Upper lobe of right lung (tissue), 1 donor: ENCODE measurements around the gene NAGA. TPM values are rescaled to one million over a fixed set of nuclear protein-coding genes. Genes with fewer than 3 reads are reported as not detected.
A peak's percentile ranks its signal among the peaks of the same experiment; 100 is the strongest.

Experiments
- ATAC-seq: fragments of 200-7000 bp; cut with Tn5 transposase; one replicate; pipeline ENCODE4 v1.9.1; 2020; ENCODE audit warnings: mild to moderate bottlenecking, moderate library complexity
- DNase-seq: peaks from one replicate; pipeline ENCODE4 v3.0.0-alpha.2; 2020
- H3K27ac ChIP-seq: fragments of 200-600 bp; one replicate; pipeline ENCODE4 v1.8.0; 2022
- H3K27me3 ChIP-seq: fragments of 200-600 bp; one replicate; pipeline ENCODE4 v1.8.0; 2022; ENCODE audit warnings: mild to moderate bottlenecking
- H3K36me3 ChIP-seq: fragments of 200-600 bp; one replicate; pipeline ENCODE4 v1.8.0; 2022
- H3K4me1 ChIP-seq: fragments of 200-600 bp; one replicate; pipeline ENCODE4 v1.8.0; 2022
- H3K4me3 ChIP-seq: fragments of 200-600 bp; one replicate; pipeline ENCODE4 v1.8.0; 2022; ENCODE audit warnings: mild to moderate bottlenecking
- H3K9me3 ChIP-seq: fragments of 200-600 bp; one replicate; pipeline ENCODE4 v1.8.0; 2022
- CTCF ChIP-seq: fragments of 200-600 bp; IDR thresholded peaks from one replicate; pipeline ENCODE4 v1.8.0; 2022; ENCODE audit warnings: antibody characterized with exemption
- intact Hi-C: fragments of 100-400 bp; cut with DNase I; formaldehyde crosslinking; loops from one replicate; pipeline ENCODE4 v1.11.0; 2022
- total RNA-seq: library from RNA; stranded (reverse); fragmentation: NEBNext Ultra II Directional; extraction: Animal tissue kit (Norgen Biotek cat#: 25700); gene quantifications from one replicate; pipeline ENCODE4 v1.2.1, GENCODE V29; 2021
- donor health status: DM: no; HTN: yes; CAD: no; lungs with severe emphysema.

The NAGA gene
- total RNA-seq, 1 donor from 2014 or later = 28.6 TPM

- intact Hi-C loops = no loop called here
- DNase-seq (no peak), ATAC-seq (no peak)
- Histone ChIP-seq H3K27ac (no peak overlapping the region), H3K9me3 (no peaks in the 10 kb centered on the region), H3K4me1 (peaks cover 39% of the 10 kb centered on the region), H3K4me3 (no peak overlapping the region), H3K36me3 (peaks cover 6% of the 10 kb centered on the region), H3K27me3 (no peaks in the 10 kb centered on the region)
- no peak for TF ChIP-seq CTCF
Measured at GRCh38 chr22:42077486-42078125, 7.0 kb upstream of the NAGA start.

DNA sequence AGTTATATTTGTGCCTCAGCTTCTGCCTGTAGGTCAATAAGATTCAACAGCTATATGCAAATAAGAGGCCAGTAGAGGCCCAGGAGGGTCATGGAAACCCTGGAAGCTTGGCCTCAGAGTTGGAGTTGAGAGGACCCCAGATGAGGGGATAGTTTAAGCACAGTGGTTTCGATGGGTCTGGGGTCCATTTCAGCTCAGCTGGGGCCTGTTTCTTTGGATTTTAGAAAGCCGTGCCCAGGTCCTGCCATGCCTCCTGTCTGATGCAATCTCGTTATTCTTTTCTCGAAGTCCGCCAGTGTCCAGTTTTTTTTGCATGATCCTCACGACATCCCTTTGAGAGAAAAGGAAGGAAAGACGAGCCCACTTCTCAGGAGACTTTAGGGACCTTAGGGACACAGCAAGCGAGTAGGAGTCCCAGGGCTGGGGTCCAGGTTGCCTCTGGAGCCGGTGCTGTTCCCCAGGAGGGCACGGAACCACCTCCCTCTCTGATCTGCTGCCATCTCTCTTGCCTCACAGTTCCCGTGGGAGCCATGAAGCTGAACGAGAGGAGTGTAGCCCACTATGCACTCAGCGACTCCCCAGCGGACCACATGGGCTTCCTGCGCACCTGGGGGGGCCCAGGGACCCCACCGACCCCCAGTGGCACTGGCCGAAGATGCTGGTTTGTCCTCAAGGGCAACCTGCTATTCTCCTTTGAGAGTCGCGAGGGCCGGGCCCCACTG, 6.3 kb upstream of the NAGA start:
- peaks cover 39% of the 10 kb centered on the region for H3K4me1 ChIP-seq
- H3K4me3 ChIP-seq = no peak overlapping the region

DNA sequence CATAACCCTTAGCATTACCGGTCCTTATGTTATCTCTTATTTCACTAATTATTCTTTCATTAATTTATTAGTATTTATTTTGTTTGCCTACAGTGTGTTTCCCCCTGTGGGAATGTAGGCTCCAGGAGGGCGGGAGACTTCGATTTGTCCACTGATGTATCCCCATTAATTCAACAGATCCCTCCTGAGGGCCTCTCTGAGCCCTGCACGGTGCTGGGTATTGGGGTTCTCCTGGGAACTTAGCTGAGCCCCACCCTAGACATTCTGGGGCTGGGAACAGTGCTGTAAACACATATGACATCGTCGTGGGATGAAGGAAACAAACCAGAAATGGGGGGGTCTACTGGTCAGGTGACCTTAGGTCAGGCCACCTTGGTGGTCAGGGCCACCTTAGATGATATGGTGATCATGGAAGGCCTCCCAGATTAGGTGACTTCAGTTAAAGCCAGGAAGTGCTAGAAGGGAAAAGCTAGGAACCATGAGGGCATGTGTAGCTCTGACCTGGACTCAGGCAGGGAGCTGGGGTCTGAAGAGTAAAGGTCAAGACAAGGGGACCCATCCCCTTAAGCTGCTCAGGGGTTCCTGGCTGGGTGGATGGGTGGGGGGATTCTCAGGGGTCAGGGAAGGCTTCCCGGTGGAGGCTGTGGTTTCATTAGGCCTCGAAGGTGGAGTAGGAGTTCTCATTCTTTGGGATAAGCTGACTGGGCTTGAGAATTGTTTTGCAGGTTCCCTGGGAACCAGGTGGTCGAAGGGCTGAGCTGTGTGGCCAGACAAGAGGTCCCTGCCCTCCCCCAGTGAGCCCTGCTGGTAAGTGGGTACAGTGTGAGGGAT, 4.4 kb upstream of the NAGA start:
- intact Hi-C loops = no loop called here
- Histone ChIP-seq H3K27ac (peak overlapping the region; percentile 90), H3K4me1 (peaks cover 41% of the 10 kb centered on the region), H3K4me3 (peak overlapping the region; percentile 65), H3K36me3 (no peaks in the 10 kb centered on the region), H3K9me3 (no peaks in the 10 kb centered on the region), H3K27me3 (no peaks in the 10 kb centered on the region)
- no peak for TF ChIP-seq CTCF
- DNase-seq (no peak), ATAC-seq (no peak)

More for the DNA sequence above, 6.3 kb upstream of the NAGA start:
- H3K36me3 ChIP-seq = no peaks in the 10 kb centered on the region
- no peak overlapping the region for H3K27ac ChIP-seq
- intact Hi-C loops = no loop called here
- TF ChIP-seq CTCF = no peak
- ATAC-seq (no peak), DNase-seq (no peak)
- H3K27me3 ChIP-seq = no peaks in the 10 kb centered on the region
- no peaks in the 10 kb centered on the region for H3K9me3 ChIP-seq

DNA sequence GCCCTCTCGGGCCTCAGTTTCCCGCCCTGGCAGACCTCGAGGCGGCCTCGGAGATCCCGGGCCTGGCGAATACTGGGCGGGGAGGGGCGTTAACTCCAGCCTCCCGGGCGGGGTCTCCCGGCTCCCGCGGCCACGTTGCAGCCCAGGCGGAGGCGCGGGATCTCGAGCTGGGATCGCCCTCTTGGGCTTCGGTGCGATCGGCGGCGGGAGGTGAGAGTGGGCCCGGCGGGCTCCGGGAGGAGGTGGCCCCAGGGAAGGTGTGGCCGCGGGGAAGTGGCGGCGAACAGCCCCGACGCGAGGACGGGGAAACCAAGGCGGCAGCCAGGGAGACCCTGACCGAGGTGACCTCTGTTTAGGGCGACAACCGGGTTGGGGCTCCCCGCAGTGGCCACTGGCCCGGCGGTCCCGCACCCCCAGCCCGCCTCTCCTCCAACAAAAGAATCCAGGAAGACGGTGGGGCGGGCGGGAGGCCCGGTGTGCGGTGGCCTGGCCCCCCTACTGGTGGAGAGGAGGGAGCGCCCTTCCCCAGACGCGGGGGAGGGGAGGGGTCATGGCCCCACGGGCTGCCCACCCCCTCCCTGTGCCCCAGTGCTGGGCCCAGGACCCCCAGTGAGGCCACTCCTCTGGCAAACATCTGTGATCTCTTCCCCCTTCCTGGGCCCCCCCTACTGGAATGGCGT, 3.7 kb upstream of the NAGA start, which contains the start of gene PHETA2:
Gene PHETA2, plus strand, starts transcription at position 117 of the 680 bp plus-strand sequence. CDS start 3,046 bp downstream, outside the sequence.
- Histone ChIP-seq H3K9me3 (no peaks in the 10 kb centered on the region), H3K4me1 (peaks cover 49% of the 10 kb centered on the region), H3K4me3 (peak within 1 kb of the TSS; percentile 65), H3K27me3 (no peaks in the 10 kb centered on the region), H3K27ac (peak within 1 kb of the TSS; percentile 90), H3K36me3 (no peaks in the 10 kb centered on the region)
- ATAC-seq (peak; percentile 8), DNase-seq (peak; percentile 85)
- TF ChIP-seq CTCF = peak; percentile 53
- intact Hi-C loops = no loop called here

DNA sequence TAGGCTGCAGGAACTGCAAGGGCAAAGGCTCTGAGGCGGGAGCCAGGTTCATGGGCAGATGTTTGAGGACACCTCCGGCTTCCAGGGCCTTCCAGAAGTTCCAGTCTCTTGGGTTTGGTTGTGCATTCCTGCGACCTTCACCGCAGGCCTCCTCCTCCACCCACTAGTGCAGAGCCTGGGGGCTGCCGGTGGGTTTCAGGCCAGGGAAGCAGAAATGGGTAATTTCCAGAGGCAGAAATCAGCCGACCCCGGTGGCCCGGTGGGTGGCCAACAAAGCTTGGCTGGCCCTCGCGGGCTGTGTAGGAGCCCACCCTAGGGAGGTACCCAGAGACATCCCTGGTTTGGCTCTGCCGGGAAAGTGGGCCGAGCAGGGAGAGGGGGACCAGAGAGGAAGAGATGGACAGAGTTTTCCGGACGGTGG, 3.0 kb upstream of the NAGA start:
- peaks cover 43% of the 10 kb centered on the region for H3K4me1 ChIP-seq
- no peak for ATAC-seq
- H3K36me3 ChIP-seq = no peaks in the 10 kb centered on the region
- H3K9me3 ChIP-seq = no peaks in the 10 kb centered on the region
- peak overlapping the region; percentile 65 for H3K4me3 ChIP-seq
- H3K27me3 ChIP-seq = no peaks in the 10 kb centered on the region
- peak overlapping the region; percentile 90 for H3K27ac ChIP-seq
- DNase-seq = no peak
- TF ChIP-seq CTCF = no peak
- intact Hi-C loops = no loop called here
